HG02943 (cell line): ENCODE measurements around the gene INSRR.

ENCODE experiments used
- ATAC-seq: cut with Tn5 transposase; IDR thresholded peaks from one replicate; pipeline ENCODE4 v1.9.1; 2021; ENCODE audit warnings: mild to moderate bottlenecking, low read depth, moderate library complexity; ENCODE audit not compliant: unreplicated experiment

Gene INSRR

GRCh38 chr1:156858959-156859522, at the start of gene INSRR:
INSRR (minus strand) TSS chr1:156859117; CDS start chr1:156858621, 496 bp downstream.
- no peak for ATAC-seq

GRCh38 chr1:156908541-156908940, 49.6 kb upstream of the INSRR start:
- no peak for ATAC-seq

- no peak for ATAC-seq
These were observed 47.4 kb upstream of the INSRR start for GRCh38 chr1:156906206-156906906.

- no peak for ATAC-seq
These were observed 46.7 kb upstream of the INSRR start for GRCh38 chr1:156905651-156906050.

- ATAC-seq = no peak
These were observed 46.3 kb upstream of the INSRR start for GRCh38 chr1:156905176-156905575.

- ATAC-seq = no peak
These were observed 45.5 kb upstream of the INSRR start for GRCh38 chr1:156904187-156904959.

GRCh38 chr1:156903328-156904091, 44.6 kb upstream of the INSRR start:
- no peak for ATAC-seq

- ATAC-seq = no peak
These were observed 43.3 kb upstream of the INSRR start for GRCh38 chr1:156901966-156902915.

- ATAC-seq = no peak
These were observed 42.6 kb upstream of the INSRR start for GRCh38 chr1:156901590-156901900.

GRCh38 chr1:156900896-156901589, 42.1 kb upstream of the INSRR start:
- ATAC-seq = no peak

- ATAC-seq = no peak
These were observed 41.2 kb upstream of the INSRR start for GRCh38 chr1:156899956-156900718.

GRCh38 chr1:156898971-156899664, 40.2 kb upstream of the INSRR start:
- no peak for ATAC-seq

- ATAC-seq = no peak
These were observed 39.2 kb upstream of the INSRR start for GRCh38 chr1:156898161-156898566.

- ATAC-seq = no peak
These were observed 38.3 kb upstream of the INSRR start for GRCh38 chr1:156897078-156897825.

- no peak for ATAC-seq
These were observed 37.6 kb upstream of the INSRR start for GRCh38 chr1:156896490-156897033.

- ATAC-seq = no peak
These were observed 37.0 kb upstream of the INSRR start for GRCh38 chr1:156895927-156896326.

- no peak for ATAC-seq
These were observed 36.5 kb upstream of the INSRR start for GRCh38 chr1:156895455-156895812.
